ENCODE measurements around the gene AHCYL2. TPM values are rescaled to one million over a fixed set of nuclear protein-coding genes. Genes with fewer than 3 reads are reported as not detected.

The AHCYL2 gene
- total RNA-seq, 5 donors from 2014 or later (not counting 1 experiment from before 2014, with no cell fraction given) = 13.1 to 17.6 (median 15.9) TPM

DNA sequence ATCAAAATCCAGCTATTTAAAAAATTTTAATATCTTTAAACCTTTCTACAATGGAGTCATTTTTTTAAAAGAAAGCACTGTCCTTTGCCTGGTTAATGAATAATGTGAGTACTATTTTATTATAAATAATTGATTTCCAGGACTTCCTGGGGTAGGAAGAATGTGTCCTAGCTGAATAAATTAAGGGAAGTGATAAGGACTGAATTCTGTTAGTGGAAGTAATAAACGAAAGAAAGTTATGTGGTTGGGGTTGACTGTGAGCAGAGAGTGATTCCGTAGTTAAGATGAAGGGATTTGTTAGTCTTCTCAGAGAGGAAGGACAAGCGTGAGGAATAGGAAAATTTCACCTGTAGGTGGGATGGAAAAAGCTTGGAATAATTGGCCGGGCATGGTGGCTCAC is 59.1 kb downstream of the AHCYL2 start:
- ATAC-seq (replicated peaks in 1 of 4) = no peak
- no peaks in the 10 kb centered on the region for H3K4me1 ChIP-seq (ENCODE audit: control insufficient read depth in 1 of 2, extremely low read depth in 1 of 2, insufficient read depth in 2 of 2, low read length in 2 of 2)
- peaks cover 0 to 10% of the 10 kb centered on the region in 2 donors for H3K36me3 ChIP-seq (ENCODE audit: control insufficient read depth in 2 of 2, extremely low read depth in 1 of 2, insufficient read depth in 1 of 2, low read length in 1 of 2)
- ChIA-PET POLR2A (no interaction called here), CTCF (interaction anchor here (0.5 to 1.4 kb wide), 6 partner anchors 12 to 92 kb away, joined by 3 to 6 read pairs (median 4); no protein-coding TSS in a partner anchor)
- H3K4me1 Mint-ChIP-seq = peaks cover 0 to 4% (median 0%) of the 10 kb centered on the region in 3 donors
- H3K27ac ChIP-seq (ENCODE audit: low read length) = no peak overlapping the region
- no peaks in the 10 kb centered on the region for H3K27me3 ChIP-seq (replicated peaks in 1 of 2; ENCODE audit: control insufficient read depth in 2 of 2, extremely low read depth in 1 of 2, insufficient read depth in 2 of 2, low read length in 1 of 2)
- H3K4me3 ChIP-seq (ENCODE audit: control insufficient read depth in 1 of 2, extremely low read depth in 1 of 2, low read length in 1 of 2) = no peak overlapping the region
- no peak overlapping the region for H3K27ac Mint-ChIP-seq
- H3K4me3 Mint-ChIP-seq = no peak overlapping the region
- no peak for DNase-seq
- H3K27me3 Mint-ChIP-seq = no peaks in the 10 kb centered on the region
- no peaks in the 10 kb centered on the region for H3K9me3 ChIP-seq
- no peaks in the 10 kb centered on the region for H3K9me3 Mint-ChIP-seq
- 89% methylated on average over 3 of the region's 4 CpGs for WGBS (ENCODE audit: insufficient coverage)
- H3K36me3 Mint-ChIP-seq = peaks cover 14% of the 10 kb centered on the region

DNA sequence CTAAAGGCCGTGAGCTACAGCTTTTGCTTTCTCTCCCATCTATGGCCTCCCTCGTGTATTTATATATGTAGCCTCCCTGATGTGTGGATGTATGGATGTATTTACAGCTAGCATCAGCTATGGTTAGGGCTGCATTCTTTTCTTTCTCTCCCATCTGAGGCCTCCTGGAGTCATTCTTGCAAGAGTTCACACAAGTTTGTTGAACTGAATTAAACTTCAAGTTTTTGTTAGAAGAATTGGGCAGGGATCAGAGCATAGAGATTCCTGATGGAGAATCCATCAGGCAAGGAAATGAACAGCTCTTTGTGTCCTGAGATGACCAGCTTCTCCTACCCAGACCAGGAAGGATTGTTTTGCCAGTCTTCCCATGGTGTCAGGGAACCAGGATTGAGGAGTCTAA is 60.3 kb downstream of the AHCYL2 start:
- no peak overlapping the region for H3K4me3 Mint-ChIP-seq
- no peaks in the 10 kb centered on the region for H3K27me3 Mint-ChIP-seq
- H3K27ac ChIP-seq (ENCODE audit: low read length) = no peak overlapping the region
- POLR2A ChIA-PET = interaction anchor here (0.6 kb wide), 2 partner anchors 94 to 1981 kb away, joined by 3 read pairs; no protein-coding TSS in a partner anchor
- H3K4me1 Mint-ChIP-seq = peaks cover 0 to 1% (median 0%) of the 10 kb centered on the region in 3 donors
- no peak for DNase-seq
- peaks cover 0 to 9% of the 10 kb centered on the region in 2 donors for H3K36me3 ChIP-seq (ENCODE audit: control insufficient read depth in 2 of 2, extremely low read depth in 1 of 2, insufficient read depth in 1 of 2, low read length in 1 of 2)
- CTCF ChIA-PET = interaction anchor here (0.8 to 1.4 kb wide), 5 partner anchors 13 to 122 kb away, joined by 4 to 5 read pairs (median 4); no protein-coding TSS in a partner anchor
- H3K27ac Mint-ChIP-seq = no peak overlapping the region
- no CpG with 5 or more reads among the region's 2 CpGs for WGBS (ENCODE audit: insufficient coverage)
- no peaks in the 10 kb centered on the region for H3K27me3 ChIP-seq (replicated peaks in 1 of 2; ENCODE audit: control insufficient read depth in 2 of 2, extremely low read depth in 1 of 2, insufficient read depth in 2 of 2, low read length in 1 of 2)
- H3K9me3 ChIP-seq = no peaks in the 10 kb centered on the region
- no peak overlapping the region for H3K4me3 ChIP-seq (ENCODE audit: control insufficient read depth in 1 of 2, extremely low read depth in 1 of 2, low read length in 1 of 2)
- no peaks in the 10 kb centered on the region for H3K4me1 ChIP-seq (ENCODE audit: control insufficient read depth in 1 of 2, extremely low read depth in 1 of 2, insufficient read depth in 2 of 2, low read length in 2 of 2)
- peaks cover 9% of the 10 kb centered on the region for H3K36me3 Mint-ChIP-seq
- no peak for ATAC-seq (replicated peaks in 1 of 4)
- H3K9me3 Mint-ChIP-seq = no peaks in the 10 kb centered on the region

DNA sequence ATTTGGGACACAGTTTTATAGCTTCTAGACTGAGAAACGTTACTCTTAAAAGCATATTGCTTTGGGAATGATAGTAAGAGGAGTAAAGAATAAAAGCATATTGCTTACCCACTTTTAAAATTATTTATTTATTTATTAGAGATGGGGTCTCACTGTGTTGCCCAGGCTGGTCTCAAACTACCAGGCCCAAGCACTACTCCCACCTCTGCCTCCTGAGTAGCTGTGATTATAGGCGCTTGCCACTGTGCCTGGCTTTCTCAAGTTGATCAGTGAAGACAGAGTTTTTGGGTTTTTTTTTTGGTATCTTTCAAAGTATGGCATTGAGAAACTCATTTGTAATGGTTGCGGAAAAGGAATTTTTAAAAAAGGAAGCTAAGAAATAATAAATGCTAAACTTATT is 68.0 kb downstream of the AHCYL2 start:
- Histone ChIP-seq H3K36me3 (ENCODE audit: control insufficient read depth in 2 of 2, extremely low read depth in 1 of 2, insufficient read depth in 1 of 2, low read length in 1 of 2) (peaks cover 0 to 9% of the 10 kb centered on the region in 2 donors), H3K4me3 (ENCODE audit: control insufficient read depth in 1 of 2, extremely low read depth in 1 of 2, low read length in 1 of 2) (no peak overlapping the region), H3K4me1 (ENCODE audit: control insufficient read depth in 1 of 2, extremely low read depth in 1 of 2, insufficient read depth in 2 of 2, low read length in 2 of 2) (no peaks in the 10 kb centered on the region), H3K27me3 (replicated peaks in 1 of 2; ENCODE audit: control insufficient read depth in 2 of 2, extremely low read depth in 1 of 2, insufficient read depth in 2 of 2, low read length in 1 of 2) (no peaks in the 10 kb centered on the region), H3K9me3 (no peaks in the 10 kb centered on the region), H3K27ac (ENCODE audit: low read length) (no peak overlapping the region)
- Mint-ChIP-seq H3K4me3 (no peak overlapping the region), H3K4me1 (no peaks in the 10 kb centered on the region), H3K27ac (no peak overlapping the region), H3K27me3 (no peaks in the 10 kb centered on the region), H3K36me3 (no peaks in the 10 kb centered on the region), H3K9me3 (no peaks in the 10 kb centered on the region)
- no CpG with 5 or more reads among the region's 3 CpGs for WGBS (ENCODE audit: insufficient coverage)
- CTCF ChIA-PET = interaction anchor here (0.6 to 0.7 kb wide), 3 partner anchors 11 to 79 kb away, joined by 3 read pairs; no protein-coding TSS in a partner anchor
- POLR2A ChIA-PET = no interaction called here
- DNase-seq (no peak), ATAC-seq (replicated peaks in 1 of 4) (no peak)

DNA sequence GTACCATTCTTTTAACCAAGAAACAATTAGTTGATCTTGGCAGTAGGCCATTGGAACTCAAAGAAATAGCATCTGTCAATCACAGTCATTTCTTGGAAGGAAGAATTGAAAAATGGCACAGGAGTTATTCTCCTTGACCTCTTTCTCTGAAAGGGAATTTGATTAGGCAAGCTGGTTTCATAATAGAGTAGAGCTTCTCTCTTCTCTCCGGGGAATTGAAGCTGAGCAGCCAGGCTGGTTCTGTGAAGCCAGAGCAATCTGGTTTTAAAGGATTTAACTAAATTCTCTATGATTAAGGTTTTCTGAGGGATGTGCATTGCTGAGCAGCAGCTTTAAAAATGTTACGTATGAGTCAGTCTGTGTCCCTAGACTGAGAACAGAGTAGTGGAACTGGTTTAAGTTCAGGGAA is 70.2 kb downstream of the AHCYL2 start:
- no peaks in the 10 kb centered on the region for H3K36me3 Mint-ChIP-seq
- H3K4me3 ChIP-seq (ENCODE audit: control insufficient read depth in 1 of 2, extremely low read depth in 1 of 2, low read length in 1 of 2) = no peak overlapping the region
- H3K27ac Mint-ChIP-seq = no peak overlapping the region
- H3K9me3 ChIP-seq = no peaks in the 10 kb centered on the region
- H3K4me3 Mint-ChIP-seq = no peak overlapping the region
- DNase-seq = no peak
- H3K36me3 ChIP-seq (ENCODE audit: control insufficient read depth in 2 of 2, extremely low read depth in 1 of 2, insufficient read depth in 1 of 2, low read length in 1 of 2) = peaks cover 0 to 1% of the 10 kb centered on the region in 2 donors
- POLR2A ChIA-PET = no interaction called here
- H3K27me3 Mint-ChIP-seq = no peaks in the 10 kb centered on the region
- H3K27ac ChIP-seq (ENCODE audit: low read length) = no peak overlapping the region
- no peaks in the 10 kb centered on the region for H3K27me3 ChIP-seq (replicated peaks in 1 of 2; ENCODE audit: control insufficient read depth in 2 of 2, extremely low read depth in 1 of 2, insufficient read depth in 2 of 2, low read length in 1 of 2)
- H3K4me1 Mint-ChIP-seq = peaks cover 0 to 5% (median 0%) of the 10 kb centered on the region in 3 donors
- no peaks in the 10 kb centered on the region for H3K4me1 ChIP-seq (ENCODE audit: control insufficient read depth in 1 of 2, extremely low read depth in 1 of 2, insufficient read depth in 2 of 2, low read length in 2 of 2)
- CTCF ChIA-PET = interaction anchor here in 1 of 2 donors (4.6 kb wide), 1 partner anchor 76 kb away, joined by 48 read pairs; no protein-coding TSS in a partner anchor
- 60% methylated on average over 1 of the region's 2 CpGs for WGBS (ENCODE audit: insufficient coverage)
- no peaks in the 10 kb centered on the region for H3K9me3 Mint-ChIP-seq
- ATAC-seq (replicated peaks in 1 of 4) = no peak

- H3K4me3 ChIP-seq (ENCODE audit: control insufficient read depth in 1 of 2, extremely low read depth in 1 of 2, low read length in 1 of 2) = no peak overlapping the region
- POLR2A ChIA-PET = interaction anchor here (0.5 to 0.9 kb wide), 4 partner anchors 20 to 975 kb away, joined by 3 read pairs; no protein-coding TSS in a partner anchor
- Mint-ChIP-seq H3K36me3 (peaks cover 17% of the 10 kb centered on the region), H3K27me3 (no peaks in the 10 kb centered on the region), H3K9me3 (no peaks in the 10 kb centered on the region), H3K27ac (no peak overlapping the region), H3K4me3 (no peak overlapping the region), H3K4me1 (peaks cover 0 to 7% (median 4%) of the 10 kb centered on the region in 3 donors)
- no peaks in the 10 kb centered on the region for H3K9me3 ChIP-seq
- DNase-seq (peak in 32 of 35 experiments; percentile 6 to 66 (median 43)), ATAC-seq (replicated peaks in 1 of 4) (peak in 1 of 4 experiments; percentile 31)
- whole genome bisulfite sequencing (ENCODE audit: insufficient coverage) = no CpG with 5 or more reads among the region's 3 CpGs
- H3K27ac ChIP-seq (ENCODE audit: low read length) = no peak overlapping the region
- H3K36me3 ChIP-seq (ENCODE audit: control insufficient read depth in 2 of 2, extremely low read depth in 1 of 2, insufficient read depth in 1 of 2, low read length in 1 of 2) = no peaks in the 10 kb centered on the region
- H3K4me1 ChIP-seq (ENCODE audit: control insufficient read depth in 1 of 2, extremely low read depth in 1 of 2, insufficient read depth in 2 of 2, low read length in 2 of 2) = no peaks in the 10 kb centered on the region
- CTCF ChIA-PET = interaction anchor here (0.6 to 4.6 kb wide), 14 partner anchors 9 to 483 kb away, joined by 3 to 48 read pairs (median 4); partner anchors contain the start of gene AHCYL2 (in 1 of the 2)
- no peaks in the 10 kb centered on the region for H3K27me3 ChIP-seq (replicated peaks in 1 of 2; ENCODE audit: control insufficient read depth in 2 of 2, extremely low read depth in 1 of 2, insufficient read depth in 2 of 2, low read length in 1 of 2)
Measured at GRCh38 chr7:129298268-129298893, 73.6 kb downstream of the AHCYL2 start.

DNA sequence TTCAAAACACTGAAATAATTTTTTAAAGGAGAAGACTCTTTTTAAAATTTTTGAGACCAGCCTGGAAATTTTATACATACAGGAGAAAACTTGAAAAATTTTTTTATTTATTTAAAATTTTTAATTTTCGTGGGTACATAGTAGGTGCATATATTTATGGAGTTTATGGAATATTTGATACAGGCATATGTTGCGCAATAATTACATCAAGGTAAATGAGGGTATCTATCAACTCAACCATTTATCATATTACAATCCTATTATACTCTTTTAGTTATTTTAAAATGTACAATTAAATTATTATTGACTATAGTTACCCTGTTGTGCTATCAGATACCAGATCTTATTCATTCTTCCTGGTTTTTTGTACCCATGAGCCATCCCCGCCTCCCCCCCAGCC is 75.1 kb downstream of the AHCYL2 start:
- ChIA-PET POLR2A (no interaction called here), CTCF (interaction anchor here in 1 of 2 donors (4.6 kb wide), 1 partner anchor 81 kb away, joined by 48 read pairs; no protein-coding TSS in a partner anchor)
- Histone ChIP-seq H3K9me3 (no peaks in the 10 kb centered on the region), H3K4me3 (ENCODE audit: control insufficient read depth in 1 of 2, extremely low read depth in 1 of 2, low read length in 1 of 2) (no peak overlapping the region), H3K36me3 (ENCODE audit: control insufficient read depth in 2 of 2, extremely low read depth in 1 of 2, insufficient read depth in 1 of 2, low read length in 1 of 2) (no peaks in the 10 kb centered on the region), H3K27me3 (replicated peaks in 1 of 2; ENCODE audit: control insufficient read depth in 2 of 2, extremely low read depth in 1 of 2, insufficient read depth in 2 of 2, low read length in 1 of 2) (no peaks in the 10 kb centered on the region), H3K4me1 (ENCODE audit: control insufficient read depth in 1 of 2, extremely low read depth in 1 of 2, insufficient read depth in 2 of 2, low read length in 2 of 2) (no peaks in the 10 kb centered on the region), H3K27ac (ENCODE audit: low read length) (no peak overlapping the region)
- no peak overlapping the region for H3K4me3 Mint-ChIP-seq
- DNase-seq = no peak
- H3K36me3 Mint-ChIP-seq = peaks cover 30% of the 10 kb centered on the region
- no peak overlapping the region for H3K27ac Mint-ChIP-seq
- H3K9me3 Mint-ChIP-seq = peaks cover 0 to 10% (median 2%) of the 10 kb centered on the region in 3 donors
- H3K4me1 Mint-ChIP-seq = peaks cover 0 to 7% (median 5%) of the 10 kb centered on the region in 3 donors
- no CpG with 5 or more reads among the region's 3 CpGs for whole genome bisulfite sequencing (ENCODE audit: insufficient coverage)
- no peak for ATAC-seq (replicated peaks in 1 of 4)
- H3K27me3 Mint-ChIP-seq = no peaks in the 10 kb centered on the region

All from T-cell (primary cell).